ENCODE measurements around the gene TUT4. TPM values are rescaled to one million over a fixed set of nuclear protein-coding genes. Genes with fewer than 3 reads are reported as not detected.

TUT4 gene
- total RNA-seq, 4 donors from 2014 or later: 56.9 to 232 (median 67.9) TPM

- WGBS: 99% methylated on average over 5 of the region's 5 CpGs
- H3K4me3 ChIP-seq: no peak overlapping the region
- TF ChIP-seq POLR2A (IDR thresholded peaks at IDR 0.05): no peak
- TF ChIP-seq, protein P1, sequence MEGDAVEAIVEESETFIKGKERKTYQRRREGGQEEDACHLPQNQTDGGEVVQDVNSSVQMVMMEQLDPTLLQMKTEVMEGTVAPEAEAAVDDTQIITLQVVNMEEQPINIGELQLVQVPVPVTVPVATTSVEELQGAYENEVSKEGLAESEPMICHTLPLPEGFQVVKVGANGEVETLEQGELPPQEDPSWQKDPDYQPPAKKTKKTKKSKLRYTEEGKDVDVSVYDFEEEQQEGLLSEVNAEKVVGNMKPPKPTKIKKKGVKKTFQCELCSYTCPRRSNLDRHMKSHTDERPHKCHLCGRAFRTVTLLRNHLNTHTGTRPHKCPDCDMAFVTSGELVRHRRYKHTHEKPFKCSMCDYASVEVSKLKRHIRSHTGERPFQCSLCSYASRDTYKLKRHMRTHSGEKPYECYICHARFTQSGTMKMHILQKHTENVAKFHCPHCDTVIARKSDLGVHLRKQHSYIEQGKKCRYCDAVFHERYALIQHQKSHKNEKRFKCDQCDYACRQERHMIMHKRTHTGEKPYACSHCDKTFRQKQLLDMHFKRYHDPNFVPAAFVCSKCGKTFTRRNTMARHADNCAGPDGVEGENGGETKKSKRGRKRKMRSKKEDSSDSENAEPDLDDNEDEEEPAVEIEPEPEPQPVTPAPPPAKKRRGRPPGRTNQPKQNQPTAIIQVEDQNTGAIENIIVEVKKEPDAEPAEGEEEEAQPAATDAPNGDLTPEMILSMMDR (IDR thresholded peaks at IDR 0.05): no peak
- TF ChIP-seq EP300 (IDR thresholded peaks at IDR 0.05): no peak
- no peak for TF ChIP-seq POLR2AphosphoS5 (IDR thresholded peaks at IDR 0.05)
- no peaks in the 10 kb centered on the region for H3K27me3 ChIP-seq
- peaks cover 11% of the 10 kb centered on the region for H3K9me3 ChIP-seq
- peaks cover 5% of the 10 kb centered on the region for H3K36me3 ChIP-seq
- no peak for DNase-seq (ENCODE audit: low spot score in 2 of 2)
- no peak overlapping the region for H3K27ac ChIP-seq
- H3K4me1 ChIP-seq: peaks cover 21% of the 10 kb centered on the region
These were observed 6.0 kb downstream of the TUT4 start for GRCh38 chr1:52546852-52547251.

DNA sequence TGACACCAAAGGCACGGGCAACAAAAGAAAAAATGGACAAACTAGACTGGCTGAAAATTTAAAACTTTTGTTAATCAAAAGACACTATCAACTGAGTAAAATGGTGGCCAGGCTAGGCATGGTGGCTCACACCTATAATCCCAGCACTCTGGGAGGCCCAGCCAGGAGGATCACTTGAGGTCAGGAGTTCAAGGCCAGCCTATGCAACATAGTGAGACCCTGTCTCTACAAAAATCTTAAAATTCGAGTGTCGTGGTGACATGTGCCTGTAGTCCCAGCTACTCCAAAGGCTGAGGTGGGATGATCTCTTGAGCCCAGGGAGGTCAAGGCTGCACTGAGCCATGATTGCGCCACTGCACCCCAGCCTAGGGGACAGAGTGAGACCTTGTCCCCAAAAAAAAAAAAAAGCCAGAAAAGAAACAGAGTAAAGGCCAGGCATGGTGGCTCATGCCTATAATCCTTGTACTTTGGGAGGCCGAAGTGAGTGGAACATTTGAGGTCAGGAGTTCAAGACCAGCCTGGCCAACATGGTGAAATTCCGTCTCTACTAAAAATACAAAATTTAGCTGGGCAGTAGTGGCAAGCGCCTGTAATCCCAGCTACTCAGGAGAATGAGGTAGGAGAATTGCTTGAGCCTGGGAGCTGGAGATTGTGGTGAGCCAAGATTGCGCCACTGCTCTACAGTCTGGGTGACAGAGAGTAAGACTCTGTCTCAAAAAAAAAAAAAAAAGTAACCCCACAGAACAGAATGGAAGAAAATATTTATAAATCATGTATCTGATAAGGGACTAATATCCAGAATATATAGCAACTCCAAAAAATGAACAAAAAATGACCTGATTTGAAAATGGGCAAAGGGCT lies 8.0 kb downstream of the TUT4 start:
- TF ChIP-seq POLR2AphosphoS5 (IDR thresholded peaks at IDR 0.05) (no peak), POLR2A (IDR thresholded peaks at IDR 0.05) (no peak), EP300 (IDR thresholded peaks at IDR 0.05) (no peak)
- TF ChIP-seq, protein P1 (IDR thresholded peaks at IDR 0.05): no peak
- H3K9me3 ChIP-seq: peaks cover 13% of the 10 kb centered on the region
- no peak overlapping the region for H3K4me3 ChIP-seq
- H3K36me3 ChIP-seq: peaks cover 5% of the 10 kb centered on the region
- H3K27me3 ChIP-seq: no peaks in the 10 kb centered on the region
- 94% methylated on average over 8 of the region's 8 CpGs for WGBS
- H3K27ac ChIP-seq: no peak overlapping the region
- no peak for DNase-seq (ENCODE audit: low spot score in 2 of 2)
- H3K4me1 ChIP-seq: peaks cover 5% of the 10 kb centered on the region

GRCh38 chr1:52542085-52542688 lies 10.7 kb downstream of the TUT4 start:
- Histone ChIP-seq H3K9me3 (peaks cover 13% of the 10 kb centered on the region), H3K27me3 (no peaks in the 10 kb centered on the region), H3K4me1 (no peaks in the 10 kb centered on the region), H3K4me3 (no peak overlapping the region), H3K27ac (no peak overlapping the region), H3K36me3 (peaks cover 9% of the 10 kb centered on the region)
- TF ChIP-seq EP300 (IDR thresholded peaks at IDR 0.05): no peak
- no peak for TF ChIP-seq POLR2A (IDR thresholded peaks at IDR 0.05)
- TF ChIP-seq, protein P1 (IDR thresholded peaks at IDR 0.05): no peak
- no peak for TF ChIP-seq POLR2AphosphoS5 (IDR thresholded peaks at IDR 0.05)
- no peak for DNase-seq (ENCODE audit: low spot score in 2 of 2)
- WGBS: 94% methylated on average over 5 of the region's 5 CpGs

GRCh38 chr1:52534928-52535764 lies 17.7 kb downstream of the TUT4 start:
- no peaks in the 10 kb centered on the region for H3K27me3 ChIP-seq
- TF ChIP-seq, protein P1 (IDR thresholded peaks at IDR 0.05): no peak
- no peak for TF ChIP-seq POLR2AphosphoS5 (IDR thresholded peaks at IDR 0.05)
- no peak for TF ChIP-seq POLR2A (IDR thresholded peaks at IDR 0.05)
- TF ChIP-seq EP300 (IDR thresholded peaks at IDR 0.05): no peak
- peaks cover 9% of the 10 kb centered on the region for H3K36me3 ChIP-seq
- 97% methylated on average over 2 of the region's 2 CpGs for WGBS
- H3K9me3 ChIP-seq: peaks cover 9% of the 10 kb centered on the region
- no peak for DNase-seq (ENCODE audit: low spot score in 2 of 2)
- peaks cover 2% of the 10 kb centered on the region for H3K4me1 ChIP-seq
- no peak overlapping the region for H3K27ac ChIP-seq
- no peak overlapping the region for H3K4me3 ChIP-seq

All from suprapubic skin (tissue), 4 donors.